Measurements from ENCODE around the gene CNTNAP2. TPM values are rescaled to one million over a fixed set of nuclear protein-coding genes. Genes with fewer than 3 reads are reported as not detected.

The CNTNAP2 gene
- total RNA-seq, 1 experiment from 2014 or later: 42.5 TPM

- Histone ChIP-seq H3K4me1 (no peaks in the 10 kb centered on the region), H3K9me3 (no peaks in the 10 kb centered on the region), H3K4me3 (ENCODE audit: low read depth, low read length) (no peak overlapping the region), H3K27me3 (replicated peaks; ENCODE audit: control insufficient read depth, insufficient read depth, low read length) (no peaks in the 10 kb centered on the region; the same call in 1 of the 2 replicates), H3K36me3 (ENCODE audit: control insufficient read depth, insufficient read depth, low read length) (no peaks in the 10 kb centered on the region)
- peaks cover 3% of the 10 kb centered on the region for H3K27me3 Mint-ChIP-seq (ENCODE audit: insufficient read depth, unreplicated experiment)
- no peaks in the 10 kb centered on the region for H3K9me3 Mint-ChIP-seq (ENCODE audit: unreplicated experiment)
- CTCF ChIA-PET: no interaction called here
- no peak overlapping the region for H3K27ac Mint-ChIP-seq (ENCODE audit: unreplicated experiment)
- POLR2A ChIA-PET: no interaction called here
- intact Hi-C loops (cut with micrococcal nuclease; ENCODE audit: unreplicated experiment): no loop called here
- TF ChIP-seq CTCF (IDR thresholded peaks at IDR 0.05; ENCODE audit: insufficient read depth in 1 of 2, low read depth in 1 of 2, low read length in 1 of 2, severe bottlenecking in 1 of 2, unreplicated experiment in 1 of 2): no peak
- no TSS peak for BruUV-seq (replicated peaks)
- no peaks in the 10 kb centered on the region for H3K36me3 Mint-ChIP-seq (ENCODE audit: insufficient read depth, unreplicated experiment)
- DNase-seq: no peak
- H3K4me3 Mint-ChIP-seq (ENCODE audit: unreplicated experiment): no peak overlapping the region
- H3K4me1 Mint-ChIP-seq (ENCODE audit: low read depth, unreplicated experiment): no peaks in the 10 kb centered on the region
These were observed 1924.6 kb downstream of the CNTNAP2 start for GRCh38 chr7:148041156-148041555.

- BruUV-seq (replicated peaks): no TSS peak
- no peak overlapping the region for H3K27ac Mint-ChIP-seq (ENCODE audit: unreplicated experiment)
- Histone ChIP-seq H3K9me3 (no peaks in the 10 kb centered on the region), H3K36me3 (ENCODE audit: control insufficient read depth, insufficient read depth, low read length) (no peaks in the 10 kb centered on the region), H3K27me3 (replicated peaks; ENCODE audit: control insufficient read depth, insufficient read depth, low read length) (no peaks in the 10 kb centered on the region; the same call in 1 of the 2 replicates), H3K4me3 (ENCODE audit: low read depth, low read length) (no peak overlapping the region), H3K4me1 (no peaks in the 10 kb centered on the region)
- no peaks in the 10 kb centered on the region for H3K36me3 Mint-ChIP-seq (ENCODE audit: insufficient read depth, unreplicated experiment)
- intact Hi-C loops (cut with micrococcal nuclease; ENCODE audit: unreplicated experiment): no loop called here
- no peak for TF ChIP-seq CTCF (IDR thresholded peaks at IDR 0.05; ENCODE audit: insufficient read depth in 1 of 2, low read depth in 1 of 2, low read length in 1 of 2, severe bottlenecking in 1 of 2, unreplicated experiment in 1 of 2)
- ChIA-PET CTCF (no interaction called here), POLR2A (no interaction called here)
- no peaks in the 10 kb centered on the region for H3K4me1 Mint-ChIP-seq (ENCODE audit: low read depth, unreplicated experiment)
- H3K4me3 Mint-ChIP-seq (ENCODE audit: unreplicated experiment): no peak overlapping the region
- H3K9me3 Mint-ChIP-seq (ENCODE audit: unreplicated experiment): no peaks in the 10 kb centered on the region
- peaks cover 5% of the 10 kb centered on the region for H3K27me3 Mint-ChIP-seq (ENCODE audit: insufficient read depth, unreplicated experiment)
- no peak for DNase-seq
These were observed 1926.5 kb downstream of the CNTNAP2 start for GRCh38 chr7:148042935-148043631.

- no peak for TF ChIP-seq CTCF (IDR thresholded peaks at IDR 0.05; ENCODE audit: insufficient read depth in 1 of 2, low read depth in 1 of 2, low read length in 1 of 2, severe bottlenecking in 1 of 2, unreplicated experiment in 1 of 2)
- ChIA-PET POLR2A (no interaction called here), CTCF (interaction anchor here (0.7 kb wide), 1 partner anchor 24 kb away, joined by 5 read pairs; no protein-coding TSS in a partner anchor)
- no peak overlapping the region for H3K4me3 ChIP-seq (ENCODE audit: low read depth, low read length)
- no peaks in the 10 kb centered on the region; the same call in 1 of the 2 replicates for H3K27me3 ChIP-seq (replicated peaks; ENCODE audit: control insufficient read depth, insufficient read depth, low read length)
- H3K9me3 Mint-ChIP-seq (ENCODE audit: unreplicated experiment): no peaks in the 10 kb centered on the region
- H3K4me1 ChIP-seq: no peaks in the 10 kb centered on the region
- peaks cover 5% of the 10 kb centered on the region for H3K27me3 Mint-ChIP-seq (ENCODE audit: insufficient read depth, unreplicated experiment)
- H3K9me3 ChIP-seq: no peaks in the 10 kb centered on the region
- H3K27ac Mint-ChIP-seq (ENCODE audit: unreplicated experiment): no peak overlapping the region
- BruUV-seq (replicated peaks): no TSS peak
- H3K36me3 ChIP-seq (ENCODE audit: control insufficient read depth, insufficient read depth, low read length): no peaks in the 10 kb centered on the region
- no peaks in the 10 kb centered on the region for H3K4me1 Mint-ChIP-seq (ENCODE audit: low read depth, unreplicated experiment)
- intact Hi-C loops (cut with micrococcal nuclease; ENCODE audit: unreplicated experiment): no loop called here
- no peaks in the 10 kb centered on the region for H3K36me3 Mint-ChIP-seq (ENCODE audit: insufficient read depth, unreplicated experiment)
- no peak for DNase-seq
- no peak overlapping the region for H3K4me3 Mint-ChIP-seq (ENCODE audit: unreplicated experiment)
These were observed 1927.6 kb downstream of the CNTNAP2 start for GRCh38 chr7:148044173-148044572.

Measured in Caco-2 (cell line).